HT1080 (cell line): ENCODE results near the gene UBE2K. TPM values are rescaled to one million over a fixed set of nuclear protein-coding genes. Genes with fewer than 3 reads are reported as not detected.
"Not testable (repeated sequence)": the region's sequence is repeated elsewhere in the genome, so short reads cannot be mapped to it uniquely, and the experiment has no call there.

Experiments
- DNase-seq: peaks from one replicate; pipeline ENCODE4 v3.0.0-alpha.2; 2015; ENCODE audit warnings: low read depth
- total RNA-seq: library from RNA; depleted of rRNA; stranded (reverse); fragments of >200 nt; shearing (Covaris generic); gene quantifications from 2 replicates; pipeline ENCODE4 v1.2.3, GENCODE V29; 2014

Gene UBE2K
- total RNA-seq, 1 experiment from 2014 or later = 102 TPM

GRCh38 chr4:39687014-39687413 is 10.9 kb upstream of the UBE2K start:
- DNase-seq = no peak

- no peak for DNase-seq
These were observed 8.0 kb upstream of the UBE2K start for GRCh38 chr4:39689970-39690369.

GRCh38 chr4:39698424-39699009 is 581 bp downstream of the UBE2K start:
- peak; percentile 51 for DNase-seq

- peak; percentile 8 for DNase-seq
These were observed 1.9 kb downstream of the UBE2K start for GRCh38 chr4:39699687-39700409.

- DNase-seq = no peak
These were observed 2.6 kb downstream of the UBE2K start for GRCh38 chr4:39700554-39700953.

GRCh38 chr4:39702716-39703115 is 4.8 kb downstream of the UBE2K start:
- DNase-seq = no peak

GRCh38 chr4:39704789-39705188 is 6.9 kb downstream of the UBE2K start:
- not testable (repeated sequence) for DNase-seq

- DNase-seq = peak; percentile 82
These were observed 8.4 kb downstream of the UBE2K start for GRCh38 chr4:39706334-39706733.

GRCh38 chr4:39706741-39707511 is 9.0 kb downstream of the UBE2K start:
- no peak for DNase-seq

GRCh38 chr4:39710098-39710896 is 12.4 kb downstream of the UBE2K start:
- no peak for DNase-seq

GRCh38 chr4:39712819-39713607 is 15.1 kb downstream of the UBE2K start:
- no peak for DNase-seq

GRCh38 chr4:39713691-39714090 is 15.8 kb downstream of the UBE2K start:
- DNase-seq = no peak

GRCh38 chr4:39714166-39714565 is 16.2 kb downstream of the UBE2K start:
- DNase-seq = no peak

GRCh38 chr4:39715788-39716187 is 17.9 kb downstream of the UBE2K start:
- DNase-seq = no peak

GRCh38 chr4:39716356-39716755 is 18.4 kb downstream of the UBE2K start:
- DNase-seq = no peak

GRCh38 chr4:39717743-39718142 is 19.8 kb downstream of the UBE2K start:
- DNase-seq = not testable (repeated sequence)

- DNase-seq = no peak
These were observed 20.7 kb downstream of the UBE2K start for GRCh38 chr4:39718366-39719323.

- DNase-seq = no peak
These were observed 22.1 kb downstream of the UBE2K start for GRCh38 chr4:39719804-39720580.

GRCh38 chr4:39721273-39721672 is 23.3 kb downstream of the UBE2K start:
- not testable (repeated sequence) for DNase-seq
